Dermis microvascular lymphatic vessel endothelial cell (primary cell): ENCODE measurements around the gene PIGO. TPM values are rescaled to one million over a fixed set of nuclear protein-coding genes. Genes with fewer than 3 reads are reported as not detected.

Experiments
- total RNA-seq: library from RNA; depleted of rRNA; stranded (reverse); fragments of >200 nt; gene quantifications from 2 replicates; pipeline ENCODE4 v1.2.1, GENCODE V29; 2014

Gene PIGO
- total RNA-seq, 1 donor from 2014 or later = 7.4 TPM

Other genes starting within 250 kb of the PIGO start
- gene PHF24, start 138.3 kb downstream of the PIGO start, total RNA-seq = under 0.01 TPM in 1 of 2 replicates, not detected in the other
- 3.3 and 5.9 TPM in 2 replicates for gene DNAJB5, start 106.8 kb downstream of the PIGO start, total RNA-seq
- 509 and 563 TPM in 2 replicates for gene VCP, start 24.0 kb downstream of the PIGO start, total RNA-seq
- gene FANCG, start 16.6 kb downstream of the PIGO start, total RNA-seq = 13.9 and 19.3 TPM in 2 replicates
- gene STOML2, start 6.5 kb upstream of the PIGO start, total RNA-seq = 199 and 234 TPM in 2 replicates
- gene ATOSB, start 19.3 kb upstream of the PIGO start, total RNA-seq = 6.0 and 8.3 TPM in 2 replicates
- gene UNC13B, start 65.4 kb upstream of the PIGO start, total RNA-seq = 15.5 and 18.2 TPM in 2 replicates